ENCODE data around the gene POLR2C.

DNA sequence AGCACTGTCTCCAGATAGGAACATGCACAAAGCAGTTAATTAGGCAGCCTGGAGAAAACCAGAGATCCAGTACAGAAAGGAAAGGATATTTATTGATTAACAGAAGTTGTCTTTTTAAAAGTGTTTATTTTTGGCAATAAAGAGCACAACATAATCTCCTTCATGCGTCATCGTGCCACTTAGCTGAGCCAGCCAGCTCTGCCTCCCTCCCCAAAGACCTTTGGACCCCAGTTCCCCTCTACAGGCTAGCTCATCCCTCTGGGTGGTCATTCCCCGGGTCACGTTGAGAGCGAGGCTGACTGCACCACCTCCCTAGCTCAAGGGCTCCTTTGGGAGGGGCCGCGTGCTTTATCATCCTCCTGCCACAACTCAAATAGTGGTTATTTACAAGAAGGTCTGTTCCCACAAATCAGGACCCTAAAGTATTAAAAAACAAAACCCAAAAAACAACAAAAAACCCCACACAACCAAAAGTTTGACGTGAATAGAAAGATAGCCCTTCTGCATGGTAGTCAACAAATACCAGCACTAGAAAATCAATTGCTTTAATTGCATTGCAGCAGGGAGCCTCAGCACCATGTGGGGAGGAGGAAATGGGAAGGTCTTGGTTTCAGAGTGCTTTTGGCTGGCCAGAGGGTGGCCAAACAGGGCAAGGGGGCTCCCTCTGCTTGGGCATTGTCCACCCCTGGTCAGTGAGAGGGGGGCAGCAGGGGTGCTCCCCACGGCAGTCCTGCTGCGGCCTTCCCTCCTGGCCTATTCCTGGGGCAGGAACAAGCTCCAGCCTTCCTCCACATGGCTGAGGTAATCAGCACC lies 9.6 kb downstream of the POLR2C start:
- TF ChIP-seq, protein P1, sequence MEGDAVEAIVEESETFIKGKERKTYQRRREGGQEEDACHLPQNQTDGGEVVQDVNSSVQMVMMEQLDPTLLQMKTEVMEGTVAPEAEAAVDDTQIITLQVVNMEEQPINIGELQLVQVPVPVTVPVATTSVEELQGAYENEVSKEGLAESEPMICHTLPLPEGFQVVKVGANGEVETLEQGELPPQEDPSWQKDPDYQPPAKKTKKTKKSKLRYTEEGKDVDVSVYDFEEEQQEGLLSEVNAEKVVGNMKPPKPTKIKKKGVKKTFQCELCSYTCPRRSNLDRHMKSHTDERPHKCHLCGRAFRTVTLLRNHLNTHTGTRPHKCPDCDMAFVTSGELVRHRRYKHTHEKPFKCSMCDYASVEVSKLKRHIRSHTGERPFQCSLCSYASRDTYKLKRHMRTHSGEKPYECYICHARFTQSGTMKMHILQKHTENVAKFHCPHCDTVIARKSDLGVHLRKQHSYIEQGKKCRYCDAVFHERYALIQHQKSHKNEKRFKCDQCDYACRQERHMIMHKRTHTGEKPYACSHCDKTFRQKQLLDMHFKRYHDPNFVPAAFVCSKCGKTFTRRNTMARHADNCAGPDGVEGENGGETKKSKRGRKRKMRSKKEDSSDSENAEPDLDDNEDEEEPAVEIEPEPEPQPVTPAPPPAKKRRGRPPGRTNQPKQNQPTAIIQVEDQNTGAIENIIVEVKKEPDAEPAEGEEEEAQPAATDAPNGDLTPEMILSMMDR (conservative IDR thresholded peaks at IDR 0.05; ENCODE audit: low read depth in 2 of 2) = no peak
- no peak for TF ChIP-seq POLR2AphosphoS5 (IDR thresholded peaks at IDR 0.05; ENCODE audit: low read depth)
- TF ChIP-seq EZH2 (IDR thresholded peaks at IDR 0.05; ENCODE audit: low read depth, unreplicated experiment) = no peak

Data from GM23338 (cell line).